GM19324 (cell line): Measurements from ENCODE around the gene ADRA2C.

Experiments
- ATAC-seq: cut with Tn5 transposase; IDR thresholded peaks from one replicate; pipeline ENCODE4 v1.9.1; 2021; ENCODE audit warnings: mild to moderate bottlenecking, moderate library complexity; ENCODE audit not compliant: unreplicated experiment, low FRiP score

The ADRA2C gene

GRCh38 chr4:3756343-3757059 lies 9.7 kb upstream of the ADRA2C start:
- no peak for ATAC-seq

DNA sequence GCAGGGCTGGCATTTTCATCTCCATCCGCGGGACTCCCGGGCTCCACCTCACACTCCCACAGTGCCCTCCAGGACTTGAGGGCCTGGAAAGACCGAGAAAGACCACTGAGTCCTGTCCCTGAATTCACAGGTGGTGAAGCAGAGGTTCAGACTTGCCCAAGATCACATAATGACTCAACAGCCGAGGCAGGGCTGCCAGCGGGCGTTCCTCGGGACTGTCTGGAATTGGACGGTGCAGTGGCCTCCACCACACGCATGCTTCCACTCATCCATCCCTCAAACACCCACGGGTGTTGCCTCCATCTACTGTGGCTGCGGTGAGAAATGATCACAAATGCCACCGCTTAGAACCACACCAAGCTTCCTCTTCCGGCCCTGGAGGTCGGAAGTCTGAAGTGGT lies 6.9 kb upstream of the ADRA2C start:
- no peak for ATAC-seq

- ATAC-seq = no peak
Measured at GRCh38 chr4:3760346-3760745, 5.8 kb upstream of the ADRA2C start.

DNA sequence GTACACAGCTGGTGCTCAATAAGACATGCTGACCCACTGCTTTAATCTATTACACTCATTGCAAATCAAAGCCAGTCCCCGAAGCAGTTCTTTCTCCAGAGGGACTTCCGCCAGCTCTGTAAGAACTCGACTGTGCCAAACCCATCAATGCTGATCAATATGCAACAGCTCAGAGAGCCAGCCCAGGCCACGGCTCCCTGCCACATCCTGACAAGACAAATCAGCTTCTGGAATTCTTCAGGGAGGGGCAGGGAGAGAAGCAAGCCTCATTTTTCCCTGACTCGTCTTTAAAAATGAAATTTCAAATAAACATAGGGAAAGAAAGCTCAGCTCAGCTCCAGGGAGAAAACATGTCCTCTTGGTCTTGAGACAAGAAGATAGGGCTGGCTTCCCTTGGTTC lies 5.3 kb upstream of the ADRA2C start:
- ATAC-seq = no peak

DNA sequence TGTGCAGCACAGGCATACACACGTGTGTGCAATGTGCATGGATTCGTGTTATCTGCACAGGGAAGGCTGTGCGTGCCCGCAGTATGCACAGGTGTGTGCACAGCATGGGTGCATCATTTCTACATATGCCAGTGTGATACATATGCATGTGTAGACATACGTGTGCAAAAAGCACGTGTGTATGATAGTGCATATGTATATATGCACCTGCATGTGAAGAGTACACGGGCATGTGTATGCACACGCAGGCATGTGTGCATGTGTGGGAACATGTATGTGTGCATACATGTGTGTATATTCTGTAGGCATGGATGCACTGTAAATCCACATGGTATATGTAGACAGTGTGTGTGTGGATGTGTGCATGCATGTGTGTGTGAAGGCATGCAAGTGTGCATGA lies 3.9 kb upstream of the ADRA2C start:
- ATAC-seq = no peak

- ATAC-seq = no peak
Measured at GRCh38 chr4:3762753-3763549, 3.2 kb upstream of the ADRA2C start.

DNA sequence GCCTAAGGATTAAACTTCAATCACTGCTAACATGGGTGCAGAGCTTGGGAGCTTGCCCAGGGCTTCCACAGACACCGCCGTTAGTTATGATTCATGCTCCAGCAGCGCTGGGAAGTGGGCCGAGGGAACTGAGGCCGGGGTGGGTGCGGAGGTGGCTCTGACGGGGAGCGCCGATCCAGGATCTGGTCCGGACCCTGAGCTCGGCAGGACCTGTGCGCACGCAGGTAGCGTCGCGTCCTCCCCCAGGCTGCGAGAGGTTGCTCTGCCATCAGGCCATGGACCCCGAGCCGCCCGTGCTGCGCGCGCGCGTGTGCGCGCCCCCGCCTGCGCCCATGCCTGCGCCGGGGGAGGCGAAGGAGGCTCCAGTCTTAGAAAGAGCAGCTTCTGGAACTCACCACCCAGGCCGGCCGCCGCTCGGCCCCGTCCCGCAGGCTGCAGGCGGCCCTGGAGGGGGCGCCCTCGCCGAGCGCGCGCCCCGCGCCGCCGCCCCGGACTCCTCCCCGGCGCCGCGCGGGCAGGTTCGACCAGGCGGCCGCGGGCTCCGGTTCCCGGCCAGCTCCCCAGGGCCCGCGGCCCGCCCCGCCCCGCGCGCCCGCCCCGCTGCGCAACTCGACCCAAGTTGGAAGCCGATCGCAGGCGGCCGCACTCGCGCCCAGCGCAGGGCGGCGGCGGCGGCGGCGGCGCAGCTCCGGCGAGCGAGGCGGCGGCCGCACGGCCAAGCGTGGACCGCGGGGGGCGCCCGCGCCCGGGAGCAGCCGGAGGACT lies 732 bp upstream of the ADRA2C start:
- no peak for ATAC-seq

GRCh38 chr4:3766785-3767569 lies 792 bp downstream of the ADRA2C start:
- ATAC-seq = no peak

GRCh38 chr4:3767570-3768288 lies 1.5 kb downstream of the ADRA2C start:
- no peak for ATAC-seq

DNA sequence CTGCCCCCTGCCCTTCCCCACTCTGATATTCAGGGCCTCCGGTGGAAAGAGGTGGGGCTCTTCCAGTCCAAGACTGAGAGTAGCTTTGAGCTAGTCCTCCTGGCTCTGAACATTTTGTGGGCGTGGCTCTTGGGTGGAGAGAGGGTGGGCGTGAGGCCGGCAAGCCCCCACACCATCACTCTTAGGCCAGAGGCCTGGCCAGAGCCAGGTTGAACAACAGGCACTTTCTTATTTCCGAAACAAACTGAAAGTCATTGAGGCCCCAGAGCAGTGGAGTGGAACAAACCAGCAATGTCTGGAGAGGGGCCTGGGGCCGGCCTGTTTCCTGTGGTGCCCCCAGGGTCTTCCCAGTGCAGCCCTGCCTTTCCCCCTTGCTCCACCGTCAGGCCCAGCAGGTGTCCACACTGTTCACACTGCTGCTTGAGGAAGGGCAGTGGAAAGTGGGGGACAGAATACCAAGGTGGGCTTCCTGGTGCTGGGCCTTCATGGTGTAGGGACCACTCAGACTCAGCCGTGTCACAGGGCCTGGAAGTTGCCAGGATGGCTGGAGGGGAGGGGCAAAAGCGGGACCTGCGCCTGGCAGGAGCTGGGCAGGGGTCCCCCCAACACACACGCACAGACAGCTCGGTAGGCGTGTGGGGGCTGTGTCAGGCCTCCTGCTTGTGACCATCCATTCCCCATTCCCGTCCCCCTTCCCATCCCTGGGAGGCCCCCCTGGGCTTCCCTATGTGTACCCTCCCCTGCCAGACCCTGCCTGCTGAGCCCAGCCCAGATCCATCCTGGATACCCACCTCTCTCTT lies 2.9 kb downstream of the ADRA2C start:
- ATAC-seq = no peak

GRCh38 chr4:3769642-3770184 lies 3.5 kb downstream of the ADRA2C start:
- no peak for ATAC-seq

DNA sequence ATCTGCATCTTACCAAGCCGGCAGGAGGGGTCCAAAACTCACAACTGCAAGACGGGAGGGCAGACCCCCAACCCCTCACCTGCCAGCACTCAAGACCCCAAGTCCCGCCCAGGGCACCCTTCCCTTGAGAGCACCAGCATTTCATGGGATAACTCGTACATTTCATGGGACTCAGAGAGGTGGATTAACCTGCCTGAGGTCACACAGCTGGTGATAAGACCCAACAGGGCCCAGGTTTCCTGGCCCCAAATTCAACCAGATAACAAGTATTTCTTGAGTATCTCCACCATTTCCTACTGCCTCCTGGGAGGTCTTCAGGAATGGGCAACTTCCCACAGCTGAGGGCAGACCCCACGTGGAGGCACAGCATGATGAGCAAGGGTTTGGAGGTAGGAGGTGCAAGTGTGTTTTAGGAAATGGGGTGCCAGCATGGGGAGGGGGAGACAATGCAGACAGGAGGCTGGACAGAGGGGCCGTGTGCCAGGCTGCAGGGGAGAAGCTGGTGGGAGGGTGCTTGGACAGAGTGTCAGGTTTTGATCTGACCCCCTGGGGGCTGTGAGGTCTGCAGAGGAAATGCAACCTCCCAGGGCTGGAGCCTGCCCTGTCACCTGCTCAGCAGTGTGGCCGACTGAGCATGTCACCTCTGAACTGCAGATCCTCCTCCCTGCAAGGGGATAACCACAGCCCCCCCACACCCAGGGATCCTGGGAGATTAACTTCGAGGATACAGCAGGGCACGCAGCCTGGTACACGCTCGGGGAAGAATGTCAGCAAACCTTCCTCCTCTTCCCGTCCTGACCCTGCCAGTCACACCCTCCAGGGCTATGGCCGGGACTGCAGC lies 4.4 kb downstream of the ADRA2C start:
- no peak for ATAC-seq

GRCh38 chr4:3771164-3771809 lies 5.1 kb downstream of the ADRA2C start:
- no peak for ATAC-seq

GRCh38 chr4:3771939-3772495 lies 5.8 kb downstream of the ADRA2C start:
- ATAC-seq = no peak

DNA sequence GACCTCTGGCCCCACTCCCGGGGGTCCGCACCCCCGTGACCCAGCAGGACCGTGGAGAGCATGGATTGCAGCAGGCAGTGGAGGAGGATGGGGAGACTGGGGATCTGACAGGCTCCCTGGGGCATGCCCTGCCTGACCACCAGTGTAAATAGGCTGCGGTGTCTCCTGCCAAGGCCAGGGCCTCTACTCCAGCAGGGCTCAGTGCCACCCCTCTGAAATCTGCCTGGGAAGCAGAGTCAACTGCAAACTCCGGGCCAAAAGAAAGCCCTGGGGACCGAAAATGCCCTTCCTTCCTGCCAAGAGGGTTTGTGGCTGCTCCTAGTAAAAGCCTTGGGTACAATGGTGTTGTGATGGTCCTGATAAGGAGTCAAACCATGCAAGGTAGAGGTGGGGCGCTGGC lies 6.4 kb downstream of the ADRA2C start:
- no peak for ATAC-seq

- no peak for ATAC-seq
Measured at GRCh38 chr4:3773552-3774001, 7.4 kb downstream of the ADRA2C start.

DNA sequence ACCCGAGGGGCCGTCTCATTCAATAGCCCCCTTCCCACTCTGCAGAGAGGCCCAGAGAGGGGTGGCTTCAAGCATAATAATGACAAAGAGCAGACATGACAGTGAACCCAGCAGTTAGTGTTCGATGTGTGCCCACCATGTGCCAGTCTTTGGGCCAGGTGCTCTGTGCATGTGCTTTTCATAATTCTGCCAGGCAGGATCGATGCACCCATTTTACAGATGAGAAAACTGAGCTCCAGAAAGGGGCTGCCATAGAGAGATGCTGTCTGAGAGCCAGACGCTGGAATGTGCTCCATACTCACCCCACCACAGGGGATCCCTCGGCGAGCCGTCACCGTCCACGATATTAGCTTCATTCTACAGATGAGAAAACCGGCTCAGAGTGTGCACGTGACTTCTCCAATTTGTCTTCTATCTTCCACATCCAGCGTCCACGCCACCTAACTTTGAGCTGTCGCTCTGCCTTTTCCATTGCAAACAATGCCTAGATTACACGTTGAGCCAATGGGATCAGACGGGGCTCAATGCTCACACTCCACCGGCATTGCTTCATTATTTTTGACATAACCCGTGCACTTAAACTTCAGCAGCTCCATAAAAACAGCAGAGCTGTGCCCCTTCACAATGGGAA lies 8.2 kb downstream of the ADRA2C start:
- ATAC-seq = no peak
